K562 (cell line): Measurements from ENCODE around the gene FTH1. TPM values are rescaled to one million over a fixed set of nuclear protein-coding genes. Genes with fewer than 3 reads are reported as not detected.

Source experiments
- ATAC-seq: fragments of 200-7000 bp; cut with Tn5 transposase; 3 replicates; pipeline ENCODE4 v1.9.1; 2020; ENCODE audit warnings: moderate library complexity
- BruUV-seq: library from RNA; stranded (reverse); fragments of 400-500 nt; replicated peaks from 2 replicates; lab custom pipeline; 2021; lab: Mats Ljungman, UMichigan
- CTCF ChIA-PET: fragments of 300-600 bp; formaldehyde crosslinking; extraction: SDS; loops from one replicate; lab custom pipeline; 2021; ENCODE audit warnings: low intra/inter-chr PET ratio; lab: Yijun Ruan, JAX
- POLR2A ChIA-PET: fragments of 300-600, 350-650 bp; sonication (Branson Sonifier 250); formaldehyde crosslinking; extraction: SDS; loops from one replicate; lab custom pipeline; 2021; ENCODE audit warnings: antibody characterized with exemption, inconsistent platforms; lab: Yijun Ruan, JAX
- DNase-seq, 4 experiments: peaks; one replicate each; pipeline versions ENCODE4 v3.0.0 to v3.0.0-alpha.2; 2011 to 2018; ENCODE audit warnings: low spot score in 3 of 4, mixed read lengths in 3 of 4; ENCODE audit errors: extremely low read depth in 1 of 4
- FAIRE-seq: peaks from 2 replicates; lab custom pipeline; 2011; peaks lifted over from hg19 to GRCh38; lab: Jason Lieb, UNC
- H2AFZ ChIP-seq: 2 replicates; pipeline ENCODE4 v1.6.0; 2011; ENCODE audit warnings: low read depth, low read length, control low read depth, inconsistent platforms
- H3K27ac ChIP-seq: fragments of 200-600 bp; 3 replicates; pipeline ENCODE4 v1.8.0; 2011; ENCODE audit warnings: low read depth, mild to moderate bottlenecking, control low read depth, inconsistent platforms, low read length, moderate library complexity, mixed read lengths; ENCODE audit errors: extremely low read depth
- H3K27me3 ChIP-seq, 2 experiments: fragments of 300-600 bp in 1 of 2; 2 replicates in 1 of 2; 3 replicates in 1 of 2; pipeline versions ENCODE4 v1.6.0 to v1.8.0; 2011; ENCODE audit warnings: inconsistent platforms in 2 of 2, low read length in 2 of 2, mild to moderate bottlenecking in 1 of 2, mixed read lengths in 1 of 2, moderate library complexity in 1 of 2; ENCODE audit not compliant: control insufficient read depth in 2 of 2, insufficient read depth in 2 of 2
- H3K36me3 ChIP-seq: fragments of 300-600 bp; 3 replicates; pipeline ENCODE4 v1.8.0; 2011; ENCODE audit warnings: mild to moderate bottlenecking, low read length, inconsistent platforms; ENCODE audit not compliant: control insufficient read depth, insufficient read depth
- H3K4me1 ChIP-seq, 2 experiments: fragments of 200-600 bp in 1 of 2; replicated peaks in 1 of 2; 2 replicates in 1 of 2; 3 replicates in 1 of 2; pipeline versions ENCODE4 v1.5.1 to v1.8.0; 2011; ENCODE audit warnings: inconsistent platforms in 2 of 2, low read length in 2 of 2, mild to moderate bottlenecking in 1 of 2, mixed read lengths in 1 of 2, moderate library complexity in 1 of 2; ENCODE audit not compliant: control insufficient read depth in 2 of 2, insufficient read depth in 2 of 2
- H3K4me2 ChIP-seq: 2 replicates; pipeline ENCODE4 v1.6.1; 2011; ENCODE audit warnings: low read length, control low read depth, inconsistent platforms, mixed read lengths; ENCODE audit not compliant: insufficient read depth
- H3K4me3 ChIP-seq: fragments of 200-600 bp; sonication (generic), shearing (Covaris generic); 2 replicates; pipeline ENCODE4 v1.5.1; 2016; ENCODE audit warnings: control low read depth, inconsistent platforms
- H3K79me2 ChIP-seq: fragments of 200-600 bp; 3 replicates; pipeline ENCODE4 v1.8.0; 2011; ENCODE audit warnings: low read length, inconsistent platforms; ENCODE audit not compliant: control insufficient read depth, insufficient read depth
- H3K9ac ChIP-seq, 2 experiments: 2 replicates each; pipeline versions ENCODE4 v1.6.0 to v1.6.1; 2011; ENCODE audit warnings: low read depth in 2 of 2, low read length in 2 of 2, control low read depth in 1 of 2, inconsistent platforms in 1 of 2, mild to moderate bottlenecking in 1 of 2, mixed read lengths in 1 of 2; ENCODE audit not compliant: insufficient read depth in 1 of 2
- H3K9me1 ChIP-seq: one replicate; pipeline ENCODE4 v1.6.0; 2011; ENCODE audit warnings: inconsistent platforms, mild to moderate bottlenecking, low read length, moderate library complexity; ENCODE audit not compliant: control insufficient read depth, insufficient read depth
- H3K9me3 ChIP-seq: replicated peaks from 2 replicates; pipeline ENCODE4 v1.5.1; 2011; ENCODE audit warnings: low read depth, low read length, inconsistent platforms; ENCODE audit not compliant: control insufficient read depth, insufficient read depth
- H4K20me1 ChIP-seq: replicated peaks from 2 replicates; pipeline ENCODE4 v1.6.1; 2011; ENCODE audit warnings: low read length, inconsistent platforms, mixed read lengths; ENCODE audit not compliant: control insufficient read depth, insufficient read depth
- CXXC5 ChIP-seq: fragments of 250-450 bp; sonication (Bioruptor Pico); IDR thresholded peaks from 2 replicates; pipeline ENCODE4 v1.8.0; 2022; ENCODE audit warnings: inconsistent platforms, mild to moderate bottlenecking, moderate library complexity
- FOXK2 ChIP-seq, 2 experiments: fragments of 450-650 bp; IDR thresholded peaks in 1 of 2; conservative IDR thresholded peaks in 1 of 2; 2 replicates each; pipeline ENCODE4 v1.6.1; 2016; ENCODE audit warnings: low read depth in 2 of 2, mild to moderate bottlenecking in 1 of 2
- SMAD4 ChIP-seq: fragments of 250-450 bp; sonication (Bioruptor Pico); conservative IDR thresholded peaks from 2 replicates; pipeline ENCODE4 v1.8.0; 2021; ENCODE audit warnings: inconsistent platforms, mild to moderate bottlenecking, moderate library complexity
- ZNF507 ChIP-seq: conservative IDR thresholded peaks from 2 replicates; pipeline ENCODE4 v1.6.1; 2017; ENCODE audit warnings: missing genetic modification characterization, missing compliant biosample characterization
- WGBS: fragments of 100-300 bp; shearing (Covaris generic); methylation state at CpG from one replicate; pipeline ENCODE4 v1.1.6; 2016; ENCODE audit warnings: low coverage, mixed read lengths; ENCODE audit not compliant: insufficient coverage; ENCODE audit errors: missing lambda C conversion rate; 5-methylcytosine and 5-hydroxymethylcytosine counted together
- in situ Hi-C: fragments of 300-500 bp; cut with MboI; formaldehyde crosslinking; loops from 4 replicates; pipeline ENCODE4 v1.15.0; 2018; ENCODE audit warnings: inconsistent platforms, mixed read lengths
- intact Hi-C: fragments of 100-400 bp; cut with micrococcal nuclease; formaldehyde crosslinking; loops from 2 replicates; pipeline ENCODE4 v1.14.2; 2022
- polyA plus RNA-seq, 8 experiments: library from polyadenylated mRNA; depleted of rRNA in 4 of 8; stranded (reverse) in 5 of 8; unstranded in 3 of 8; fragments of >200 nt; fragmentation: Nextera tagmentation in 2 of 8; fragmentation: Illumina TruSeq in 1 of 8; extraction: Ambion mirVana in 2 of 8; extraction: Trizol in 1 of 8; gene quantifications; 2 replicates each; pipeline versions ENCODE4 v1.2.1 to v1.2.3, GENCODE V29; 2011 to 2014; ENCODE audit warnings: inconsistent platforms in 1 of 8, missing spikeins in 1 of 8
- total RNA-seq, 7 experiments: library from RNA; depleted of rRNA in 6 of 7; stranded (reverse); fragments of >200 nt in 6 of 7; fragmentation: Illumina TruSeq in 2 of 7; extraction: Trizol in 2 of 7; gene quantifications; 2 replicates each; pipeline versions ENCODE4 v1.2.1 to v1.2.3, GENCODE V29; 2011 to 2021; ENCODE audit warnings: low replicate concordance in 1 of 7
- TF ChIP-seq, protein P1 (sequence below): IDR thresholded peaks from 2 replicates; pipeline ENCODE4 v1.6.1; 2011; ENCODE audit warnings: borderline replicate concordance, low read depth, mild to moderate bottlenecking, moderate library complexity, low read length; ENCODE audit not compliant: insufficient read depth, poor library complexity, severe bottlenecking

FTH1 gene
- total and polyA plus RNA-seq, 9 of the 15 experiments (the other 6 are each of a cell fraction or from before 2014, with no cell fraction given) = 370 to 3,146 (median 802) TPM

- Histone ChIP-seq H3K4me3 (no peak overlapping the region), H3K9ac (no peak overlapping the region; a peak in 2 of 4 replicates), H3K4me2 (peak overlapping the region; percentile 43; the same call in 1 of the 2 replicates), H3K36me3 (no peaks in the 10 kb centered on the region), H3K27me3 (no peaks in the 10 kb centered on the region; a peak in 1 of 5 replicates), H4K20me1 (no peaks in the 10 kb centered on the region), H2AFZ (peak overlapping the region; percentile 49), H3K79me2 (no peaks in the 10 kb centered on the region), H3K27ac (no peak overlapping the region), H3K9me3 (no peaks in the 10 kb centered on the region), H3K9me1 (no peaks in the 10 kb centered on the region), H3K4me1 (peaks cover 29 to 39% of the 10 kb centered on the region in 2 experiments)
- no TSS peak for BruUV-seq
- in situ Hi-C loops (no loop called here), intact Hi-C loops (no loop called here)
- DNase-seq = no peak
- 75% methylated on average over 7 of the region's 7 CpGs for WGBS
- no peak; the same call in 2 of the 3 replicates for ATAC-seq
- TF ChIP-seq ZNF507 (tag) = no peak
- TF ChIP-seq, protein P1, sequence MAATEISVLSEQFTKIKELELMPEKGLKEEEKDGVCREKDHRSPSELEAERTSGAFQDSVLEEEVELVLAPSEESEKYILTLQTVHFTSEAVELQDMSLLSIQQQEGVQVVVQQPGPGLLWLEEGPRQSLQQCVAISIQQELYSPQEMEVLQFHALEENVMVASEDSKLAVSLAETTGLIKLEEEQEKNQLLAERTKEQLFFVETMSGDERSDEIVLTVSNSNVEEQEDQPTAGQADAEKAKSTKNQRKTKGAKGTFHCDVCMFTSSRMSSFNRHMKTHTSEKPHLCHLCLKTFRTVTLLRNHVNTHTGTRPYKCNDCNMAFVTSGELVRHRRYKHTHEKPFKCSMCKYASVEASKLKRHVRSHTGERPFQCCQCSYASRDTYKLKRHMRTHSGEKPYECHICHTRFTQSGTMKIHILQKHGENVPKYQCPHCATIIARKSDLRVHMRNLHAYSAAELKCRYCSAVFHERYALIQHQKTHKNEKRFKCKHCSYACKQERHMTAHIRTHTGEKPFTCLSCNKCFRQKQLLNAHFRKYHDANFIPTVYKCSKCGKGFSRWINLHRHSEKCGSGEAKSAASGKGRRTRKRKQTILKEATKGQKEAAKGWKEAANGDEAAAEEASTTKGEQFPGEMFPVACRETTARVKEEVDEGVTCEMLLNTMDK = no peak
- TF ChIP-seq FOXK2 (conservative IDR thresholded peaks at IDR 0.05 in 1 of 2, IDR thresholded peaks at IDR 0.05 in 1 of 2; ENCODE audit: low read depth in 2 of 2) = 0 out of 4 replicates have a peak, but pooled peaks have one; percentile 29 to 34
- peak; percentile 53; the same call in 1 of the 2 replicates for TF ChIP-seq SMAD4
- TF ChIP-seq CXXC5 (CRISPR knock-in tag) = 0 out of 2 replicates have a peak, but pooled peaks have one; percentile 9
- POLR2A ChIA-PET = interaction anchor here (0.6 to 1.5 kb wide), 2 partner anchors 44 to 104 kb away, joined by 3 to 4 read pairs; no protein-coding TSS in a partner anchor
- CTCF ChIA-PET = no interaction called here
- FAIRE-seq = no peak
Observed at GRCh38 chr11:62015615-62016014, 48.2 kb upstream of the FTH1 start.
